Trophoblast cell (in vitro differentiated cells and primary cell): ENCODE data around the gene TSC2.
"Not testable (repeated sequence)": the region's sequence is repeated elsewhere in the genome, so short reads cannot be mapped to it uniquely, and the experiment has no call there.

ENCODE experiments used
- DNase-seq, 2 donors: peaks; one replicate each; pipeline ENCODE4 v3.0.0-alpha.2; 2016
- H2AFZ ChIP-seq: 2 replicates; pipeline ENCODE4 v1.6.1; 2013; ENCODE audit warnings: low read length, moderate library complexity, mild to moderate bottlenecking; ENCODE audit not compliant: insufficient read depth, poor library complexity
- H2AK5ac ChIP-seq: 2 replicates; pipeline ENCODE4 v1.6.1; 2013; ENCODE audit warnings: mild to moderate bottlenecking, low read length
- H2BK120ac ChIP-seq: 2 replicates; pipeline ENCODE4 v1.6.1; 2013; ENCODE audit warnings: low read length, mild to moderate bottlenecking, moderate library complexity; ENCODE audit not compliant: insufficient read depth, poor library complexity
- H2BK12ac ChIP-seq: 2 replicates; pipeline ENCODE4 v1.6.1; 2013; ENCODE audit warnings: mild to moderate bottlenecking, low read length, moderate library complexity
- H2BK5ac ChIP-seq: 2 replicates; pipeline ENCODE4 v1.6.1; 2013; ENCODE audit warnings: low read length, low read depth, moderate library complexity, mild to moderate bottlenecking; ENCODE audit not compliant: poor library complexity
- H3K14ac ChIP-seq: 2 replicates; pipeline ENCODE4 v1.6.1; 2013; ENCODE audit warnings: mild to moderate bottlenecking, low read length
- H3K18ac ChIP-seq: 2 replicates; pipeline ENCODE4 v1.6.1; 2013; ENCODE audit warnings: mild to moderate bottlenecking, low read length
- H3K23ac ChIP-seq: 2 replicates; pipeline ENCODE4 v1.6.1; 2013; ENCODE audit warnings: low read length
- H3K27ac ChIP-seq: 2 replicates; pipeline ENCODE4 v1.5.1; 2013; ENCODE audit warnings: low read depth, mild to moderate bottlenecking, inconsistent platforms, low read length, moderate library complexity
- H3K27me3 ChIP-seq: 2 replicates; pipeline ENCODE4 v1.6.1; 2013; ENCODE audit warnings: inconsistent platforms, mild to moderate bottlenecking, low read length, moderate library complexity; ENCODE audit not compliant: insufficient read depth
- H3K36me3 ChIP-seq, 2 experiments: 1 replicate in 1 of 2; 2 replicates in 1 of 2; pipeline ENCODE4 v1.6.1; 2013; ENCODE audit warnings: low read length in 2 of 2, mild to moderate bottlenecking in 2 of 2, moderate library complexity in 1 of 2; ENCODE audit not compliant: insufficient read depth in 2 of 2, control insufficient read depth in 1 of 2
- H3K4ac ChIP-seq: 2 replicates; pipeline ENCODE4 v1.6.1; 2013; ENCODE audit warnings: low read depth, mild to moderate bottlenecking, low read length, moderate library complexity
- H3K4me1 ChIP-seq, 2 experiments: 1 replicate in 1 of 2; 2 replicates in 1 of 2; pipeline ENCODE4 v1.6.1; 2013; ENCODE audit warnings: low read length in 2 of 2, mild to moderate bottlenecking in 2 of 2, moderate library complexity in 1 of 2; ENCODE audit not compliant: insufficient read depth in 2 of 2, control insufficient read depth in 1 of 2
- H3K4me2 ChIP-seq: 2 replicates; pipeline ENCODE4 v1.6.1; 2013; ENCODE audit warnings: inconsistent platforms, mild to moderate bottlenecking, low read length, moderate library complexity
- H3K4me3 ChIP-seq: 2 replicates; pipeline ENCODE4 v1.5.1; 2013; ENCODE audit warnings: mild to moderate bottlenecking, low read depth, low read length, inconsistent platforms
- H3K79me1 ChIP-seq: one replicate; pipeline ENCODE4 v1.6.1; 2013; ENCODE audit warnings: low read length
- H3K79me2 ChIP-seq: 2 replicates; pipeline ENCODE4 v1.6.1; 2013; ENCODE audit warnings: low read length, mild to moderate bottlenecking; ENCODE audit not compliant: control insufficient read depth, insufficient read depth, poor library complexity
- H3K9ac ChIP-seq: 2 replicates; pipeline ENCODE4 v1.6.1; 2013; ENCODE audit warnings: mild to moderate bottlenecking, low read length
- H3K9me3 ChIP-seq: 2 replicates; pipeline ENCODE4 v1.6.1; 2013; ENCODE audit warnings: low read depth, mild to moderate bottlenecking, control low read depth, inconsistent platforms, low read length; ENCODE audit not compliant: insufficient read depth
- H4K12ac ChIP-seq: 2 replicates; pipeline ENCODE4 v1.6.1; 2013; ENCODE audit warnings: low read depth, mild to moderate bottlenecking, low read length, moderate library complexity
- H4K8ac ChIP-seq: 2 replicates; pipeline ENCODE4 v1.6.1; 2013; ENCODE audit warnings: low read depth, mild to moderate bottlenecking, low read length, moderate library complexity
- H4K91ac ChIP-seq: one replicate; pipeline ENCODE4 v1.6.1; 2013; ENCODE audit warnings: low read depth, mild to moderate bottlenecking, low read length, moderate library complexity
- WGBS: extraction: QIAGEN DNeasy Blood & Tissue Kit; methylation state at CpG from one replicate; pipeline ENCODE4 v1.1.7; 2013; ENCODE audit warnings: missing lambda C conversion rate; ENCODE audit not compliant: insufficient read length, insufficient coverage; ENCODE audit errors: extremely low coverage; 5-methylcytosine and 5-hydroxymethylcytosine counted together

Gene TSC2

DNA sequence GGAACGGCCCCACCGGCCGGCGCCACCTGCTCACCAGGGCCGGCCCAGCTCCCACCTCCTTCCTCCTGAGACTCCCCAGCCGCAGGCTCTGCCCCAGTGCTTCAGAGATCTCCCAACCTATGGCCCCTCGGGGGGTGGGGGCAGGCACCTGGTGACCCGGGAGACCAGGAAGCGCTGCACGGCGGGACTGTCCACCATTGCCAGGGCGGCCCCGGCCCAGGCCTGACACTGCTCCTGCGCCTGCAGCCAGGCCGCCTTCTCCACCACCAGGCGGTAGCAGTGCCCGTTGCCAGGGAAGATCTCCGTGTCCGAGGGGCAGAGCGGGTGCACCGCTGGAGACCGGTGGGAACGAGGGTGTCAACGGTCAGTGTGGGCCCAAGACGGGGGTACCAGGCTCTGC is 69.6 kb downstream of the TSC2 start:
- H2AFZ ChIP-seq, H3K4me2 ChIP-seq, H4K91ac ChIP-seq, DNase-seq, H3K4me3 ChIP-seq, H3K27me3 ChIP-seq, H4K8ac ChIP-seq, H3K23ac ChIP-seq, H2BK12ac ChIP-seq, H2BK120ac ChIP-seq, H3K27ac ChIP-seq, H3K14ac ChIP-seq, H2BK5ac ChIP-seq, H3K18ac ChIP-seq, H3K4ac ChIP-seq, H4K12ac ChIP-seq, H3K4me1 ChIP-seq, H3K9ac ChIP-seq, H3K9me3 ChIP-seq, H3K79me1 ChIP-seq, H2AK5ac ChIP-seq, H3K79me2 ChIP-seq: not testable (repeated sequence)
- peaks cover 12 to 22% of the 10 kb centered on the region in 2 experiments for H3K36me3 ChIP-seq
- no CpG with 5 or more reads among the region's 25 CpGs for WGBS

DNA sequence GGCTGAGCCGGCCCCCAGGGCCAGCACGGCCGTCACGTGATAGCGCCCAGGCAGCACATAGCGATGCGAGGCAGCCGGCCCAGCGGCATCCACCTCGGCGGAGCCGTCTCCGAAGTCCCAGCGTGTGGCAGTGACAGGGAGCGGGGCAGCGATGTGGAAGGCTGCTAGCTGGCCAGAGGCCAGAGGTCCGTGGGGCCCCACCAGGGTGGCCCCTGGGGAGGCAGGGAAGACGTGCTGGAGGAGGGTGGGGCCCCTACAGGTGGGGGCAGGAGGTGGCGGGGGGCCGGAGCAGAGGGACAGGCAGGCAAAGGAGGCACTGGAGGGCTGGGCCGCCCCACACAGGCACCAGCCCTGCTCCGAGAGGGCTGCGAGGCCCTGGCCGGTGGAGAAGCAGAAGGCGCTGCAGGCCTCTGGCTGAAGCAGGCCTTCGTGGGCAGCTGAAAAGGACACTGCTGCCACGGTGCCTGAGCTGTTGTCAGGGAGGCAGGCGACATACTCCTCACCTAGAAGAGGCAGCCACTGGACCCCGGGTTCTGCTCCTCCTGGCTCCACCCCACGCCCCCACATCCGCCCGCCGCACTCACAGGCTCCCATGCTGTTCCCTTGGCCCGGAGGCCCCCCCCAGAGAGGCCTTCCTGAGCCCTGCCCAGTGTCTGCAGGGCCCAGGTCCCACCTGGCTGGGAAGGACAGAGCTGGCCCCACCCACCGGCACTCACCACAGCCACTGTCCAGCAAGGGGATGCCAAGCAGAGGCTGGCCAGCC is 70.4 kb downstream of the TSC2 start:
- H2AFZ ChIP-seq, H2BK120ac ChIP-seq, H3K4me1 ChIP-seq, H3K4ac ChIP-seq, H3K4me3 ChIP-seq, H2AK5ac ChIP-seq, H4K91ac ChIP-seq, H3K79me1 ChIP-seq, H3K9me3 ChIP-seq, H3K4me2 ChIP-seq, H3K14ac ChIP-seq, H3K9ac ChIP-seq, H2BK5ac ChIP-seq, H3K27ac ChIP-seq, H3K27me3 ChIP-seq, DNase-seq, H3K79me2 ChIP-seq, H4K12ac ChIP-seq, H4K8ac ChIP-seq, H3K23ac ChIP-seq, H3K18ac ChIP-seq, H2BK12ac ChIP-seq: not testable (repeated sequence)
- no CpG with 5 or more reads among the region's 35 CpGs for WGBS
- H3K36me3 ChIP-seq = peaks cover 8 to 17% of the 10 kb centered on the region in 2 experiments

DNA sequence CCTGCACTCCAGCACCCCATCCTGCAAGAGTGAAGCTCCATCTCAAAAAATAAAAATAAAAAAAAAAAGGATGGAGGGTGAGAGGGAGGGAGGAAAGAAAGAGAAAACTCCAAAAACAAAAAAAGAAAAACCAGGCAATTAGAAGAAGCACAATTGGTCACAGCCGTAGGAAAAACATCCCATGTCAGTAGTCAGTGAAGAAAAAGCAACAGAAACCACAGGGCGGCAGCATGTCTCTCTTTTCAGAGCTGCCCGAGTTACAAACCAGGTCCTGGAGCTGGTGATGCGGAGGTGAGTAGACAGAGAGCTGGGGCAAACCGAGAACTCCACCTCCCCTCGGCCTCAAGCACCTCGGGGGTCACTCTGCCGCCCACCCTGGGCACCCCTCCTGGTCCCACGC is 73.5 kb downstream of the TSC2 start:
- H2AK5ac ChIP-seq, H3K9ac ChIP-seq, H4K91ac ChIP-seq, H3K27ac ChIP-seq, H2BK120ac ChIP-seq, H3K79me2 ChIP-seq, H2AFZ ChIP-seq, H3K4ac ChIP-seq, H3K18ac ChIP-seq, H2BK5ac ChIP-seq, H3K14ac ChIP-seq, H4K12ac ChIP-seq, H3K4me2 ChIP-seq, H3K9me3 ChIP-seq, H3K27me3 ChIP-seq, H3K4me3 ChIP-seq, H4K8ac ChIP-seq, H2BK12ac ChIP-seq, H3K36me3 ChIP-seq, H3K23ac ChIP-seq: not testable (repeated sequence)
- WGBS = no CpG with 5 or more reads among the region's 9 CpGs
- peak in 1 of 2 donors; percentile 32 for DNase-seq
- Histone ChIP-seq H3K79me1 (peaks cover 17% of the 10 kb centered on the region), H3K4me1 (peaks cover 25 to 26% of the 10 kb centered on the region in 2 experiments)

GRCh38 chr16:2121853-2122252 is 74.1 kb downstream of the TSC2 start:
- no peak for DNase-seq
- H4K12ac ChIP-seq = no peak overlapping the region
- peaks cover 18% of the 10 kb centered on the region for H3K79me1 ChIP-seq
- no peaks in the 10 kb centered on the region for H3K27me3 ChIP-seq
- H3K36me3 ChIP-seq = peaks cover 0 to 2% of the 10 kb centered on the region in 2 experiments
- H3K23ac ChIP-seq = no peak overlapping the region
- no peaks in the 10 kb centered on the region for H3K9me3 ChIP-seq
- no peak overlapping the region for H3K4ac ChIP-seq
- no peak overlapping the region for H3K18ac ChIP-seq
- no peak overlapping the region for H4K8ac ChIP-seq
- no peak overlapping the region for H3K4me2 ChIP-seq
- peaks cover 10% of the 10 kb centered on the region for H3K79me2 ChIP-seq
- no peak overlapping the region for H2BK120ac ChIP-seq
- no peak overlapping the region for H4K91ac ChIP-seq
- H3K14ac ChIP-seq = no peak overlapping the region
- H2BK5ac ChIP-seq = no peak overlapping the region
- no peak overlapping the region for H3K9ac ChIP-seq
- peaks cover 26 to 28% of the 10 kb centered on the region in 2 experiments for H3K4me1 ChIP-seq
- no peak overlapping the region for H2AFZ ChIP-seq
- no CpG with 5 or more reads among the region's 19 CpGs for WGBS
- H3K4me3 ChIP-seq = no peak overlapping the region
- peak overlapping the region; percentile 35 for H2BK12ac ChIP-seq
- no peak overlapping the region for H2AK5ac ChIP-seq
- no peak overlapping the region for H3K27ac ChIP-seq
